AG04450 (cell line): Measurements from ENCODE around the gene TBKBP1. TPM values are rescaled to one million over a fixed set of nuclear protein-coding genes. Genes with fewer than 3 reads are reported as not detected.

Experiments
- CTCF ChIA-PET: fragments of 300-600, 350-600 bp; formaldehyde crosslinking; extraction: SDS; loops from one replicate; lab custom pipeline; 2022; ENCODE audit warnings: antibody characterized with exemption, inconsistent platforms; lab: Charles Lee
- POLR2A ChIA-PET: fragments of 350-600 bp; formaldehyde crosslinking; extraction: SDS; loops from one replicate; lab custom pipeline; 2021; ENCODE audit warnings: antibody characterized with exemption, inconsistent platforms; lab: Yijun Ruan, JAX
- DNase-seq: peaks from one replicate; pipeline ENCODE4 v3.0.0-alpha.2; 2011; ENCODE audit warnings: low read depth, low spot score
- H3K27ac ChIP-seq: one replicate; pipeline ENCODE4 v1.5.1; 2012; ENCODE audit warnings: low read depth, low read length, control low read depth
- H3K27me3 ChIP-seq: one replicate; pipeline ENCODE4 v1.6.0; 2012; ENCODE audit warnings: low read length; ENCODE audit not compliant: control insufficient read depth, insufficient read depth
- H3K4me3 ChIP-seq: 2 replicates; pipeline ENCODE4 v1.5.1; 2011; ENCODE audit warnings: mild to moderate bottlenecking, low read depth, low read length, control low read depth
- H3K9me3 ChIP-seq: 2 replicates; pipeline ENCODE4 v1.5.1; 2012; ENCODE audit warnings: low read length; ENCODE audit not compliant: control insufficient read depth, insufficient read depth
- CTCF ChIP-seq: IDR thresholded peaks from 2 replicates; pipeline ENCODE4 v1.5.1; 2011; ENCODE audit warnings: low read depth, low read length, control low read depth, inconsistent platforms
- polyA plus RNA-seq: library from polyadenylated mRNA; depleted of rRNA; stranded (reverse); fragments of >200 nt; gene quantifications from 2 replicates; pipeline ENCODE4 v1.2.3, GENCODE V29; 2011; rRNA removed
- small RNA-seq: library from RNA; depleted of rRNA; stranded (forward); fragments of <200 nt; gene quantifications from one replicate; pipeline ENCODE3, GENCODE V24; 2012; ENCODE audit warnings: low read depth; ENCODE audit not compliant: insufficient read length

Gene TBKBP1
- polyA plus RNA-seq, 1 experiment, result 4.8 TPM

- TF ChIP-seq CTCF, result no peak
- H3K9me3 ChIP-seq, result peaks cover 11% of the 10 kb centered on the region
- DNase-seq, result no peak
- no peak overlapping the region for H3K27ac ChIP-seq
- H3K4me3 ChIP-seq, result no peak overlapping the region
- ChIA-PET CTCF (no interaction called here), POLR2A (no interaction called here)
- H3K27me3 ChIP-seq, result peaks cover 11% of the 10 kb centered on the region
Measured at GRCh38 chr17:47757386-47757785, 63.4 kb downstream of the TBKBP1 start.

GRCh38 chr17:47760409-47761140, 66.6 kb downstream of the TBKBP1 start:
- CTCF ChIA-PET, result no interaction called here

More at GRCh38 chr17:47760409-47761140, 66.6 kb downstream of the TBKBP1 start:
- peaks cover 9% of the 10 kb centered on the region for H3K9me3 ChIP-seq
- H3K27ac ChIP-seq, result no peak overlapping the region
- TF ChIP-seq CTCF, result no peak
- H3K4me3 ChIP-seq, result no peak overlapping the region
- peaks cover 9% of the 10 kb centered on the region for H3K27me3 ChIP-seq
- no peak for DNase-seq
- POLR2A ChIA-PET, result no interaction called here

Small RNA genes within 50 kb of the gene (small RNA-seq; reads per million reads assigned to genes)
- not detected for gene AC015674.1

Other genes starting within 250 kb of the TBKBP1 start
- 147 and 206 TPM in 2 replicates for gene NPEPPS, start 163.1 kb upstream of the TBKBP1 start, polyA plus RNA-seq
- 207 and 212 TPM in 2 replicates for gene KPNB1, start 44.2 kb upstream of the TBKBP1 start, polyA plus RNA-seq
- gene TBX21, start 39.1 kb downstream of the TBKBP1 start, polyA plus RNA-seq, result not detected in 2 replicates
- 5.3 and 6.2 TPM in 2 replicates for gene OSBPL7, start 127.6 kb downstream of the TBKBP1 start, polyA plus RNA-seq
- 62.9 and 64.4 TPM in 2 replicates for gene MRPL10, start 137.4 kb downstream of the TBKBP1 start, polyA plus RNA-seq
- gene LRRC46, start 137.5 kb downstream of the TBKBP1 start, polyA plus RNA-seq, result 0.55 and 0.67 TPM in 2 replicates
- gene SCRN2, start 147.1 kb downstream of the TBKBP1 start, polyA plus RNA-seq, result 13.3 and 17.2 TPM in 2 replicates
- 0.04 and 0.05 TPM in 2 replicates for gene SP6, start 157.0 kb downstream of the TBKBP1 start, polyA plus RNA-seq
- 2.7 and 3.9 TPM in 2 replicates for gene SP2, start 202.1 kb downstream of the TBKBP1 start, polyA plus RNA-seq
- 14.5 and 15.2 TPM in 2 replicates for gene PNPO, start 247.4 kb downstream of the TBKBP1 start, polyA plus RNA-seq